ENCODE measurements around the gene PIGC.

PIGC gene

GRCh38 chr1:172427191-172427590, 16.7 kb downstream of the PIGC start:
- H3K4me3 ChIP-seq (ENCODE audit: low read depth in 1 of 2, low read length in 2 of 2), result no peak overlapping the region
- no peaks in the 10 kb centered on the region for H3K36me3 ChIP-seq (ENCODE audit: insufficient read depth, low read length)
- H3K9ac ChIP-seq (ENCODE audit: low read length), result no peak overlapping the region
- H3K27ac ChIP-seq (ENCODE audit: low read depth, low read length), result no peak overlapping the region
- peaks cover under 1% of the 10 kb centered on the region for H3K4me1 ChIP-seq (ENCODE audit: insufficient read depth, low read length)
- no peaks in the 10 kb centered on the region for H3K9me3 ChIP-seq (ENCODE audit: low read length)
- H3K27me3 ChIP-seq (ENCODE audit: control insufficient read depth in 1 of 2, insufficient read depth in 2 of 2, low read length in 2 of 2), result no peaks in the 10 kb centered on the region

GRCh38 chr1:172425339-172425738, 18.5 kb downstream of the PIGC start:
- H3K4me1 ChIP-seq (ENCODE audit: insufficient read depth, low read length), result peaks cover 5% of the 10 kb centered on the region
- no peak overlapping the region for H3K9ac ChIP-seq (ENCODE audit: low read length)
- no peak overlapping the region for H3K27ac ChIP-seq (ENCODE audit: low read depth, low read length)
- H3K27me3 ChIP-seq (ENCODE audit: control insufficient read depth in 1 of 2, insufficient read depth in 2 of 2, low read length in 2 of 2), result no peaks in the 10 kb centered on the region
- H3K9me3 ChIP-seq (ENCODE audit: low read length), result no peaks in the 10 kb centered on the region
- no peaks in the 10 kb centered on the region for H3K36me3 ChIP-seq (ENCODE audit: insufficient read depth, low read length)
- H3K4me3 ChIP-seq (ENCODE audit: low read depth in 1 of 2, low read length in 2 of 2), result no peak overlapping the region

- Histone ChIP-seq H3K4me3 (ENCODE audit: low read depth in 1 of 2, low read length in 2 of 2) (no peak overlapping the region), H3K4me1 (ENCODE audit: insufficient read depth, low read length) (peaks cover 5% of the 10 kb centered on the region), H3K36me3 (ENCODE audit: insufficient read depth, low read length) (no peaks in the 10 kb centered on the region), H3K9me3 (ENCODE audit: low read length) (no peaks in the 10 kb centered on the region), H3K9ac (ENCODE audit: low read length) (no peak overlapping the region), H3K27me3 (ENCODE audit: control insufficient read depth in 1 of 2, insufficient read depth in 2 of 2, low read length in 2 of 2) (no peaks in the 10 kb centered on the region), H3K27ac (ENCODE audit: low read depth, low read length) (no peak overlapping the region)
These were observed 20.5 kb downstream of the PIGC start for GRCh38 chr1:172423336-172423735.

GRCh38 chr1:172421974-172422604, 21.8 kb downstream of the PIGC start:
- H3K27ac ChIP-seq (ENCODE audit: low read depth, low read length), result no peak overlapping the region
- H3K27me3 ChIP-seq (ENCODE audit: control insufficient read depth in 1 of 2, insufficient read depth in 2 of 2, low read length in 2 of 2), result no peaks in the 10 kb centered on the region
- H3K9ac ChIP-seq (ENCODE audit: low read length), result no peak overlapping the region
- H3K4me1 ChIP-seq (ENCODE audit: insufficient read depth, low read length), result peaks cover 5% of the 10 kb centered on the region
- no peaks in the 10 kb centered on the region for H3K36me3 ChIP-seq (ENCODE audit: insufficient read depth, low read length)
- H3K9me3 ChIP-seq (ENCODE audit: low read length), result no peaks in the 10 kb centered on the region
- no peak overlapping the region for H3K4me3 ChIP-seq (ENCODE audit: low read depth in 1 of 2, low read length in 2 of 2)

- Histone ChIP-seq H3K27me3 (ENCODE audit: control insufficient read depth in 1 of 2, insufficient read depth in 2 of 2, low read length in 2 of 2) (no peaks in the 10 kb centered on the region), H3K36me3 (ENCODE audit: insufficient read depth, low read length) (no peaks in the 10 kb centered on the region), H3K4me1 (ENCODE audit: insufficient read depth, low read length) (peaks cover 5% of the 10 kb centered on the region), H3K9me3 (ENCODE audit: low read length) (no peaks in the 10 kb centered on the region), H3K4me3 (ENCODE audit: low read depth in 1 of 2, low read length in 2 of 2) (no peak within 1 kb of the TSS), H3K9ac (ENCODE audit: low read length) (no peak within 1 kb of the TSS), H3K27ac (ENCODE audit: low read depth, low read length) (no peak within 1 kb of the TSS)
These were observed 23.5 kb downstream of the PIGC start, which contains the start of gene C1orf105 for GRCh38 chr1:172420385-172420784. TSS of gene C1orf105 (plus strand) at chr1:172420685. CDS start at chr1:172420886, 201 bp downstream.

GRCh38 chr1:172417557-172417956, 26.3 kb downstream of the PIGC start:
- Histone ChIP-seq H3K9ac (ENCODE audit: low read length) (no peak overlapping the region), H3K9me3 (ENCODE audit: low read length) (no peaks in the 10 kb centered on the region), H3K27me3 (ENCODE audit: control insufficient read depth in 1 of 2, insufficient read depth in 2 of 2, low read length in 2 of 2) (no peaks in the 10 kb centered on the region), H3K4me3 (ENCODE audit: low read depth in 1 of 2, low read length in 2 of 2) (no peak overlapping the region), H3K27ac (ENCODE audit: low read depth, low read length) (no peak overlapping the region), H3K36me3 (ENCODE audit: insufficient read depth, low read length) (no peaks in the 10 kb centered on the region), H3K4me1 (ENCODE audit: insufficient read depth, low read length) (peaks cover 5% of the 10 kb centered on the region)

GRCh38 chr1:172416496-172417035, 27.3 kb downstream of the PIGC start:
- H3K27me3 ChIP-seq (ENCODE audit: control insufficient read depth in 1 of 2, insufficient read depth in 2 of 2, low read length in 2 of 2), result no peaks in the 10 kb centered on the region
- no peaks in the 10 kb centered on the region for H3K4me1 ChIP-seq (ENCODE audit: insufficient read depth, low read length)
- H3K27ac ChIP-seq (ENCODE audit: low read depth, low read length), result no peak overlapping the region
- H3K4me3 ChIP-seq (ENCODE audit: low read depth in 1 of 2, low read length in 2 of 2), result no peak overlapping the region
- no peak overlapping the region for H3K9ac ChIP-seq (ENCODE audit: low read length)
- no peaks in the 10 kb centered on the region for H3K9me3 ChIP-seq (ENCODE audit: low read length)
- H3K36me3 ChIP-seq (ENCODE audit: insufficient read depth, low read length), result no peaks in the 10 kb centered on the region

- Histone ChIP-seq H3K36me3 (ENCODE audit: insufficient read depth, low read length) (no peaks in the 10 kb centered on the region), H3K4me1 (ENCODE audit: insufficient read depth, low read length) (no peaks in the 10 kb centered on the region), H3K9ac (ENCODE audit: low read length) (no peak overlapping the region), H3K4me3 (ENCODE audit: low read depth in 1 of 2, low read length in 2 of 2) (no peak overlapping the region), H3K9me3 (ENCODE audit: low read length) (no peaks in the 10 kb centered on the region), H3K27me3 (ENCODE audit: control insufficient read depth in 1 of 2, insufficient read depth in 2 of 2, low read length in 2 of 2) (no peaks in the 10 kb centered on the region), H3K27ac (ENCODE audit: low read depth, low read length) (no peak overlapping the region)
These were observed 29.5 kb downstream of the PIGC start for GRCh38 chr1:172414331-172414730.

- no peaks in the 10 kb centered on the region for H3K36me3 ChIP-seq (ENCODE audit: insufficient read depth, low read length)
These were observed 32.0 kb downstream of the PIGC start for GRCh38 chr1:172411791-172412338.

GRCh38 chr1:172410027-172410426, 33.8 kb downstream of the PIGC start:
- Histone ChIP-seq H3K4me3 (ENCODE audit: low read depth in 1 of 2, low read length in 2 of 2) (no peak overlapping the region), H3K9me3 (ENCODE audit: low read length) (no peaks in the 10 kb centered on the region)

More at GRCh38 chr1:172411791-172412338, 32.0 kb downstream of the PIGC start:
- no peak overlapping the region for H3K27ac ChIP-seq (ENCODE audit: low read depth, low read length)
- H3K9ac ChIP-seq (ENCODE audit: low read length), result no peak overlapping the region
- no peaks in the 10 kb centered on the region for H3K4me1 ChIP-seq (ENCODE audit: insufficient read depth, low read length)
- H3K9me3 ChIP-seq (ENCODE audit: low read length), result no peaks in the 10 kb centered on the region
- no peak overlapping the region for H3K4me3 ChIP-seq (ENCODE audit: low read depth in 1 of 2, low read length in 2 of 2)
- no peaks in the 10 kb centered on the region for H3K27me3 ChIP-seq (ENCODE audit: control insufficient read depth in 1 of 2, insufficient read depth in 2 of 2, low read length in 2 of 2)

GRCh38 chr1:172408958-172409357, 34.9 kb downstream of the PIGC start:
- H3K27me3 ChIP-seq (ENCODE audit: control insufficient read depth in 1 of 2, insufficient read depth in 2 of 2, low read length in 2 of 2), result no peaks in the 10 kb centered on the region
- H3K27ac ChIP-seq (ENCODE audit: low read depth, low read length), result no peak overlapping the region
- H3K9ac ChIP-seq (ENCODE audit: low read length), result no peak overlapping the region
- H3K36me3 ChIP-seq (ENCODE audit: insufficient read depth, low read length), result no peaks in the 10 kb centered on the region
- H3K4me3 ChIP-seq (ENCODE audit: low read depth in 1 of 2, low read length in 2 of 2), result no peak overlapping the region
- no peaks in the 10 kb centered on the region for H3K4me1 ChIP-seq (ENCODE audit: insufficient read depth, low read length)
- H3K9me3 ChIP-seq (ENCODE audit: low read length), result no peaks in the 10 kb centered on the region

More at GRCh38 chr1:172410027-172410426, 33.8 kb downstream of the PIGC start:
- H3K36me3 ChIP-seq (ENCODE audit: insufficient read depth, low read length), result no peaks in the 10 kb centered on the region
- H3K27ac ChIP-seq (ENCODE audit: low read depth, low read length), result no peak overlapping the region
- H3K9ac ChIP-seq (ENCODE audit: low read length), result no peak overlapping the region
- no peaks in the 10 kb centered on the region for H3K27me3 ChIP-seq (ENCODE audit: control insufficient read depth in 1 of 2, insufficient read depth in 2 of 2, low read length in 2 of 2)
- H3K4me1 ChIP-seq (ENCODE audit: insufficient read depth, low read length), result no peaks in the 10 kb centered on the region

- H3K4me3 ChIP-seq (ENCODE audit: low read depth in 1 of 2, low read length in 2 of 2), result no peak overlapping the region
- H3K27ac ChIP-seq (ENCODE audit: low read depth, low read length), result no peak overlapping the region
- no peaks in the 10 kb centered on the region for H3K9me3 ChIP-seq (ENCODE audit: low read length)
- no peak overlapping the region for H3K9ac ChIP-seq (ENCODE audit: low read length)
- H3K27me3 ChIP-seq (ENCODE audit: control insufficient read depth in 1 of 2, insufficient read depth in 2 of 2, low read length in 2 of 2), result no peaks in the 10 kb centered on the region
- H3K36me3 ChIP-seq (ENCODE audit: insufficient read depth, low read length), result no peaks in the 10 kb centered on the region
- no peaks in the 10 kb centered on the region for H3K4me1 ChIP-seq (ENCODE audit: insufficient read depth, low read length)
These were observed 36.9 kb downstream of the PIGC start for GRCh38 chr1:172406968-172407367.

Measured in muscle layer of colon (tissue), 2 donors.